Measurements from ENCODE around the gene ADAM15.

The ADAM15 gene, protein sequence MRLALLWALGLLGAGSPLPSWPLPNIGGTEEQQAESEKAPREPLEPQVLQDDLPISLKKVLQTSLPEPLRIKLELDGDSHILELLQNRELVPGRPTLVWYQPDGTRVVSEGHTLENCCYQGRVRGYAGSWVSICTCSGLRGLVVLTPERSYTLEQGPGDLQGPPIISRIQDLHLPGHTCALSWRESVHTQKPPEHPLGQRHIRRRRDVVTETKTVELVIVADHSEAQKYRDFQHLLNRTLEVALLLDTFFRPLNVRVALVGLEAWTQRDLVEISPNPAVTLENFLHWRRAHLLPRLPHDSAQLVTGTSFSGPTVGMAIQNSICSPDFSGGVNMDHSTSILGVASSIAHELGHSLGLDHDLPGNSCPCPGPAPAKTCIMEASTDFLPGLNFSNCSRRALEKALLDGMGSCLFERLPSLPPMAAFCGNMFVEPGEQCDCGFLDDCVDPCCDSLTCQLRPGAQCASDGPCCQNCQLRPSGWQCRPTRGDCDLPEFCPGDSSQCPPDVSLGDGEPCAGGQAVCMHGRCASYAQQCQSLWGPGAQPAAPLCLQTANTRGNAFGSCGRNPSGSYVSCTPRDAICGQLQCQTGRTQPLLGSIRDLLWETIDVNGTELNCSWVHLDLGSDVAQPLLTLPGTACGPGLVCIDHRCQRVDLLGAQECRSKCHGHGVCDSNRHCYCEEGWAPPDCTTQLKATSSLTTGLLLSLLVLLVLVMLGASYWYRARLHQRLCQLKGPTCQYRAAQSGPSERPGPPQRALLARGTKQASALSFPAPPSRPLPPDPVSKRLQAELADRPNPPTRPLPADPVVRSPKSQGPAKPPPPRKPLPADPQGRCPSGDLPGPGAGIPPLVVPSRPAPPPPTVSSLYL

DNA sequence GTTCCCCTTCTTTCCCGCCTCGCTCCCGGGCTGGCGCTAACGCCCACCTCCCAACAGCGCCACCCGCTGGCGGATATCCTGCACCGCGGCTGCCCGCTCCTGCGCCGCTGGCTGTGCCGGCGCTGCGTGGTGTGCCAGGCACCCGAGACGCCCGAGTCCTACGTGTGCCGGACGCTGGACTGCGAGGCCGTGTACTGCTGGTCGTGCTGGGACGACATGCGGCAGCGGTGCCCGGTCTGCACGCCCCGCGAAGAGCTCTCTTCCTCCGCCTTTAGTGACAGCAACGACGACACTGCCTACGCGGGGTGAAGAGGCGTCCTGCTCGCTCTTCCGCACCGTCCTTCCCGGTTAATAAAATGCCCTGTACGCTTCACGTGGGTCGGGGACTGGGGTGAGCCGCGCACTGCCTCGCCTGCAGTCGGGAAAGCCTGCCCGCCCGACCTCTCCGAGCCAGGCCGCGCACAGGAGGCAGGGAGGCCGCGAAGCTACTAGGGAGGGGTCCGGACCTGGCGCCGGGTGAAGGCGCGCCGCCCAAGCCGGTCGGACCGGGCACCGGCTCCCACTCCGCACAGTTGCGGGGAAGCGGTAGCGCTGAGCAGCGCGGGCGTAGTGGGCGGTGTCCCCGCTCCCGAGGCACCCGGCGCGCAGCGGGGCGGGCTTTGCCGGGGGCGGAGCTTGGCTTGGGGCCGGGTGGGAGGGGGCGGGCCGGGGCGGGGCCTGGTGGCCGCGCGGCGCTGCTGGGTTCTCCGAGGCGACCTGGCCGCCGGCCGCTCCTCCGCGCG lies at the start of gene ADAM15:
Gene ADAM15 (plus strand): TSS at position 757 of the 782 bp plus-strand sequence. CDS start 71 bp downstream, outside the sequence.
- peak; percentile 97 for DNase-seq

DNA sequence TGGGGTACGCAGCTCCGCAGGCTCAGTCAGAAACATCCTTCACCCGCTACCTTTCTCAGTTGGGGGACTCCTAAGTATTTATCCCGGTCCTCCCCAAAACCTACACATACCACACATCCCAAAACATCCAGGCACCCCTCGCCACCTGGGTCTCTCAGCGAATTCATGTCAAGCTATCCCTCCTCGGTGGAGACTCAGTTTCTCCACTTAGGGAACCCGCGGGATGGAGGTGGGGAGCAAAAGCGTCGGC lies 49.8 kb upstream of the ADAM15 start:
- no peak for DNase-seq

DNA sequence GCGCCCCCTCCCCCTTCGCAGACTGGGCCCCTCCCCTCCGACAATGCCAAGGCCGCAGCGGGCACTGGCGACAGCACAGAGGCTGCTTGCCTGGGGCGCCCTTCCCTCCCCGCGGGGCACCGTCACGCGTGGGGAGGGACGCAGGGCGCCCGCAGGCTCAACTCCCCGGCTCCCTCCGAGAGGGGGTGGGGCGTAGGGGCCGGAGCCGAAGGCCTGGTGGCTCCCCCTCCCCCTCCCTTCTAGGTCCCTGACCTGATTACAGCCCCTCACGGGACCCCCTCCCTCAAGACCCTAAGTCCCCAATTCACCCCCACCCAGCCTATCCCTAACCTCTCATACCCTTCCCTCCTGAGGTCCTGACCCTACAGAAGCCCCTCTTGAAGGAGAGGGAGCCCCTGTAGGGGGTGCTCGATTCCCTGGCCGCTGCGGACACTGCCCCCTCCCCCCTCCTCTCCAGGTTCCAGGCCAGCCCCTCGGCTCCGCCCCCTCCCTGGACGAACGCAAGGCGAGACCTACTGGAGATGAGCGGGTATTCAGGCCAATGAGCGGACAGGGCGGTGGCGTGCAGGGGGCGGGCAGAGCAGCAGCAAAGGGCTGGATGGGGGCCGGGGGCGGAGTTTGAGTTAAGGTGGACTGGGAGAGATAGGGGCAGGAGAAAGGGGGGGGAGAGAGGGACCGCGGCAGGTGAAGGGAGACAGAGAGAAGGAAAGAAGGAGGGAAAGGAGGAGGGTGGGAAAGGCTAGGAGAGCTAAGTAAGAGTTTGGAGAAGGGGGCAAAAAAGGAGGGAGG lies 49.2 kb upstream of the ADAM15 start:
- DNase-seq = peak; percentile 100

DNA sequence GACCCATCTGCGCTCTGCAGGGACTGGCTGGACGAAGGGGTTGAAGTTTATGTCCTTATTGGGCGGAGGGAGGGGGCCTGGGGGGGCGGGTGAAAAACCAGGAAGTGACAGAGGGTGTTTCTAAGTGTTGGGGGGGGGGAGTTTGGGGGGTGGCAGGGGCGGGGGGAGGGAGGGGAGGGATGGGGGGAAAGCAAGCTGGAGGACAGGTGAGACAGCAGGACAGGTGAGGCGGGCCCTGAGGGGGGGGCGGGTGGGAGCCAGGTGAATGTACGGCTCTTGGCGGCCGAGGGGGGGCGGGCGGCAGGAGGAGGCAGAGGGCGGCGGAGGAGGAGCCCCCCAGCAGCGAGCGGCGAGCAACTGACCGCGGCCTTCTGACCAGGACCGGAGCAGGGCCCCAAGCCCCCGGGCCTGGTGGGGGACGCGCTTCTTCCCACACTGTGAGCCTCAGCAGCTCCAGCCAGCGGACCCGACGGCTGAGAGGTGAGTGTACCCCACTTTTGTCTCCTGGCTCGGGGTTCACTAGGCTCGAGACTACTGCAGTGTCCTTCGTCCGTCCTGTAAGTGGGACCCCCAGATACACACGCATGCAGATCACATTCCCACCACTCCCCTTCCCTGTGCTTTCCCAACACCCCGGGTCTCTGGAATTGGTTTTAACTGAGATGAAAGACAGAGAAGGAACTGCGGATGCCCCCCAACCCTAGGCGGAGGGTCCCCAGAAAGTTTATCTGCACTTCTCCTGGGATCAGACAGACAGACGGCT lies 48.5 kb upstream of the ADAM15 start, which contains the start of gene ZBTB7B:
Gene ZBTB7B (plus strand): TSS at position 339 of the 763 bp plus-strand sequence. CDS start 11,859 bp downstream, outside the sequence.
- DNase-seq = no peak

DNA sequence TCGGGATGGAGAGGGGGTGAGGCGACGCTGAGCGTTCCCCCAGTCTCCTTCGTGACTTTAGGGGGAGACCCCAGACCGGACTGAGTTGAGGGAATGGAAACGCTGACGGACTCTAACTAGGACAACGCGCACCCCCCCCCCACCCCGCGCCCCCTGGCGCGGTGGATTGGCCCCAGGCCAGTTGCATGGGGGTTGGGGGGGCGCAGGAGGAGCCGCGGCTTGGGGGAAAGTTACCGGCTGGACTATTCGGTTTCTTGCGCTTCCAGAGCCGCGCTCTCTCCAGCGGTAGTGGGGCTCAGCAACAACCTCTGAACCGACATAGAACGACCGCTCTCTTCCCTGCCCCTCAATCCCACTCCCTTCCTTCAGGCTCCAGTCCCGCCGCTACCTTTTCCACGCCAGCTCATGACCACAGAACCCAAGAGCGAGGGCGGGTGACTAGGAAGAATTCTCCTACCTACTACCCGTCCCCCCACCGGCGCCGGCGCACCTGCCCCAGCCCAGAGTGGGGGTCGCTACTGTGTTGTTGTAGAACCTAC lies 47.8 kb upstream of the ADAM15 start:
- DNase-seq = peak; percentile 72

DNA sequence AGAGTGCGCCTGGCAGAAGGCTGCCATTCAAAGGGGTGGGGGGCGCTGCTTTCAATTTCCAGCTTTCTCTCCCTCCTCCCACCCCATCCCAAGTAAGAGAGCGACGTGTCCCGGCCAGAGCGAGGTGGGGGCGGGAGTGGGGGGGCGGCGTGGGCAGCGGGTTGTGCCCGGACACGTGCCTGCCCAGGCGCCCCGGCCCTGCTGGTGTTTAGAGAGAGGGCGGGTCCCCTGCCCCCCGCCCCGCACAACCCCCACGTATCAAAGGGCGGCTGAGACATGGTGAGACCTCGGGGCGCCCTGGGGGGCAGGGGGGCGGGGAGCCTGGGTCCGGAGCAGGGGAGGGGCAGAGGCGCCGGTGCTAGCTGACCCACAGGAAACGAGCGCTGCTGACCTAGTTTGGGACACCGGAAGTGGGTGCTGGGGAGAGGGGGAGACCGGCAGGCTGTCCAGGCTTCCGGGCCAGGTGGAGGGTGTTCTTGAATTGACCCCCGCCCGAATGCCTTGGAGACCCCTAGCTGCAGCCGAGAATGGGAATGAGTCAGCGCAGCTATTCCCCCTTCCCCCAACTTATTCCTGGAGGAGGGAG lies 47.3 kb upstream of the ADAM15 start:
- DNase-seq = peak; percentile 49

DNA sequence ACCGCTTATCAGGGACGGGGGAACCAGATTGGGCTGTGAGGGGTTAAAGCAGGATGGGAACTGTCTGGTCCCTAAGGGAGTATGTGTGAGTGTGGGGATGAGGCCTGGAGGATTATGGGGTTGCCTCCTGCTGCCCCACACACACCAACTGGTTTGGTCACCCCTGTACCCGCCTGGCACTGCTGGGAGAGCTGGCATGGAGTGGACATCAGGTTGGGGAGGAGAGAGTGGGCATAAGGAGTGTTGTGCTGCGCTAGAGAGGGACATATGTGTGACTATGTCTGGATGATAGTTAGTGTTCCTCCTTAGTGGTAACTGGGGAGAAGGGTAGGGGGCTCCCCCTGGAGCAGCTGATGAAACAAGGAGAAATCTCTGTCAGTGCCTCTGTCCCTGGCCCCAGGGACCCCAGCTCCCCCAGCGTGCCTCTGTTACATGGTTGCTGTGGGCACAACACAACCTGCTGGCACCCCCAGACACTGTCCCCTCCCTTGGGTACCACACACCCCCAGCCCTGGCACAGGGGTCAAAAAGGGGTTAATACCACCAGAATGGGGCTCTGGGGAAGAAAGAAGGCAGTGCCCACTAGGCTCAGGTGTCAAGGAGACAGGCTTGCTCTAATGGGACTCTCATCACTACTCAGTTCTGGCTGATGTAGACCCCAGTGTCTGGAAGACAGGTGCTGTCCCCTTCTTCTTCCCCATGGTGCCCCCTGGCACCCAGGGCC lies 46.6 kb upstream of the ADAM15 start:
- no peak for DNase-seq

DNA sequence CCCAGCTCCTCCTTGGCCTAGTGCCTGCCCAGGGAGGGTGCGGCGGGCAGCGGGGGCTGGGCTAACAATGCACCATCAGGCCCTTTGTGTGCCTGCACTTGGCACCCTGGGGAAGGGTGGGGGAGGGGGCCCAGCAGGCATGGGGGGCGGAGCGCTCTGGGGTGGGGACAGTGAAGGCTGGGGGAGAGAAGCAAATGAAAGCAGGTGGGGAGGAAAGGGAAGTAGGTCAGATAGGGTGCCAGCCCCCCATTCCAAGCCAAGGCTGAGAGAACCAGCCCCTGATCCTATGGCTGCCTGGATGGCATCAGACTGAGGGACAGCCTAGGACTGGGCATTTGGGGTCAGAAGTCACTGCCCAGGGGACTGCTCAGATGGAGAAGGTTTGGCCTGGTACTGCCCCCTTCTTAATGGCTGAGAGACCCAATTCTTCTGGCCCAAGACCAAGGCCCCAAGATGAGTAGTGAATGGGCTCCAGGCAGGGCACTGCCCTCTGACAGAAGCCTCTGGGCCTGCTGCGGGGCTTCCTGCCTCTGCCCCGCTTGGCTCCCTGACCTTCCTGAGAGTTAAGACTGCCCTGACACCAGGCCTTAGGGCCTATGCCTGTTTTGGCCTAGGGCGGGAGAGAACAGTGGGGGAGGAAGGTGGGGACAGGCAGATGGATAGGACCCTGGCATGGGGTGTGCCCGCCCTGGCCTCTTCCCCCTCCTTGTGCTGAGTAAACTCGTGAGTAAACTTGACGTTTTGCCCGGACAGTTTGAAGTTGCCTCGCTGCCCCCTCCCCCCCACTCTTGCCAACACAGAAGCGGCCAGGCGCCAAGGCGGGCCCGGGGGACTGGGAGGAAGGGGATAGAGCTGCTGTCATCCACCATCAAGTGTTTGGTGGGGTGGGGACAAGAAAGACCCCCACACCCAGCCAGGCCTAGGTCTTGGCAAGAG lies 45.8 kb upstream of the ADAM15 start:
- peak; percentile 43 for DNase-seq

DNA sequence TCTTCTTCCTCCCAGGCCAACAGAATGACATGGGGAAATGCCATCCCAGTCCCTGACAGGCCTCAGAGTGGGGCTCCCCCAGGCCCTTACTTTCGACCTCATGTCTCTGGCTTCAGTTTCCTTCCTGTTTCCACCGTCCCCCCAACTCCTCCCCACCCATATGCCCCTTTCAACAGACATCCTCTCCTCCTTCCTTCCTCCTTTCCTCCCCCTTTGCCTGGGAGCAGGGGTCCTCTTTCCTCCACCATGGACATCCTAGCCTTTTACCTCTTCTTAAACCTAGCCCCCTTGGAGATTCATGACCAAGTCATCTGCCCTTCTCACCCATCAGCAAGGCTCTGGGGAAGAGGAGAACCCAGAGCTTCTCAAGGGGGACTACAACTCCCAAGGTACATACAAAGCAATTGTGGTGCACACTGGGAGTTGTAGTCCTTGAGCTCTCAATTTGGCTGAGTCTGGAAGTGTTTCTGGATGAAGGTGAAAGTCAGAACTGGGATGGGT lies 44.5 kb upstream of the ADAM15 start:
- peak; percentile 33 for DNase-seq

DNA sequence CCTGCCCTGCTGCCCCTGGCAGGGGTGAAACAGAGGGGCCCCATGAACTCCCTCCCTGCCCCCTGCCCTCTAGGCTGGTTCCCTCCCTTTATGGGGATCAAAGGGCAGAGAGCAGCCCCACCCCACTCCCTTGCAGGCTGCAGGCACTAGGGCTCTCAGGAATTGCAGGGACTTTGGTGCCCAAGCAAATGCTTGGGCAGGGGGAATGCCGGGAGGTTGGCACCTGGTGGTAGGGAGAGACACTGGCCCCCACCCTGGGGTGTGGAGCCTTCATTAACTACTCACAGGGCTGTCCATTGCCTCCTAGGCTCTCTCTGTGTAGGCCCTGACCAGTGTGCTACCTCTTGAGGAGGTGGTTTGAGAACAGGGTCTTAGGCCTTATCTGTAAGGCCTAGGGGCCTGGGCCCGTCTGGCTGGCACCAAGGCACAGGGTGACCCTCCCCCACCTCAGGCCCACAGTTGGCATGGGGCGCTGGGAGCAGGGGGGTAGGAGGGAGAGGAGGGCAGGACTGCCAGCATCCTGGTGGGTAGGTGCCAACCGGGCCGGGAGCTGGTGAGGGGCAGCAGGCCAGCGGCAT lies 43.8 kb upstream of the ADAM15 start:
- DNase-seq = no peak

DNA sequence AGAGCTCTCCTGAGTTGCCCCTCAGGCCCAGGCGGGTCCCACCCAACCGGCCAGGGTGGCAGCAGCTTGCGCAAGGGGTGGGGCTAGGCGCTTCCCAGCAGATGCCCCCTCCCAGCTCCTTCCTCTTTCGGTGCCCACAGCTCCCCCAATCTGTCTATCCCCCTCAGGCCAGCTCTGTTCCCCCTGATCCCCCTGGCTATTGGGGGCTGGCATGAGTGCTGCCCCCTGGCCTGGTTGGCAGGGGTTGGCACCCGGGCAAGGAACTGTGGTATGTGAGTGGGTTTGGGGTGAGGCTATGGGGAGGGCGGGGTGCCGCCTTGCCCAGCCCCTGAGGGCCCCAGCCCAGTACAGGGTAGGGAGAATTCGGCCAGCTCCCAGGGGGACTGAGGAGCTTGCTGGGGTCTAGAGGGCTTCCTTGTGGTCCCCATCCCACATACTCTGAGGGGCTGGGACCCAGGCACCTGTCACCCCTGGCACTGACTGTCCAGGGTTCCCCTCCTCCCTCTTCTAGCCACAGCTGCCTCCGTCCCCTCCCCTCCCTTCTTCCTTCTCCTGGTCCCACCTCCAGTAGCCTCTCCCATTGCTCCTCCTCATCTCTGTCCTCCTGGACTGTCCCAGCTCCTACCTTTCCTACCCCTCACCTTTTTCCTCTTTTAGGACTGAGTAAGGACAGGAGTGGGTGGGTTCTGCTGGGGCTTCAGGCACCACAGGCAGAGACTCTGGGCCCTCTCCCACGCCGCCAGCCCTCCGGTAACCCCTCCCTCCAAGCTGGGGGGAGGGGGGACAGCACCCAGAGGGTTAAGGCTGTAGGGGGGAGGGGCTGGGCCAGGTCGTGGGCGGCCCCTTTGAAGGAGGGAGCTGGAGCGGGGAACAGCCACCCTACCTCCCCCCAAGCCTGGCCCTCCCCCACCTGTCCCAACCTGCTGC lies 42.8 kb upstream of the ADAM15 start:
- no peak for DNase-seq

DNA sequence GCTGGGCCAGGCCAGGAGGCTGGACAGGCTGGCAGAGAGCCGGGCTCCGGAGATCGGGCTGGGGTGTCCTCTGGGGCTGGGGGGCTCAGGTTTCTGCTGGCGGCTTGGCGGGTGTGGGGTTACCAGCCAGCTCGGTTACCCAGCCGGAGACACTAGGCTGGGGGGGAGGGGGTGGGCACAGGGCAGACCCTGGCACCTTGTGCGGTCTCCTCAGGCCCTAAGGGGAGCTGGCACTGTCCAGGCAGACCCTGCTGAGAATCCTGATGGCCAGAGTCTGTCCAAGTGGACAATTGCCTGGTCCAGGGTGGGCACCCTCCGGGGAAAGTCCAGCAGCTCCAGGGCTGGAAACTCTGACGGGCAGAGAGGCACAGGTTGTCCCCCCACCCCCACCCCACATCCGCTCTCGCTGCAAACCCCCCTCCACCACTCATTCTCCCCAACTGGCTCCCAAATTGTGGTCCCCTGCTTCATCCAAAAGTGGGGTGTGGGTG lies 41.9 kb upstream of the ADAM15 start:
- DNase-seq = no peak

DNA sequence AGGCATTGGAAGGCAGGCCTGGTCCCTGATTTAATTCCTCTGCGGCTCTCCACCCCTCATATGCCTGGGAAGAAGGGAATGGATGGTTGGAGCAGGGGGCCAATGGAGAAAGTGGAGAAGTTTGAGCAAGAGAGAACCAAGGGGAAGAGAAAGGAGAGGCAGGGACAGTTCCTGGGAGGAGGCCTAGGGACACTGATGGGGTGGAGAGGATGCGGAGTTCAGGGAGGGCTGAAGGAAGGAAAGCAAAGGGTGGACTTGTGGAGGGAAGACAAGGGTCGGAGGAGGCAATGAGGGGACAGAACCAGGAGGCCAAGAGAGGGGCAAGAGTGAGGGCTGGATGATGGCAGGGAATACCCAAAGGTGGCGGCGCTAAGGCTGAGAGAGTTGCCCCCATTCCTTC lies 41.4 kb upstream of the ADAM15 start:
- no peak for DNase-seq

DNA sequence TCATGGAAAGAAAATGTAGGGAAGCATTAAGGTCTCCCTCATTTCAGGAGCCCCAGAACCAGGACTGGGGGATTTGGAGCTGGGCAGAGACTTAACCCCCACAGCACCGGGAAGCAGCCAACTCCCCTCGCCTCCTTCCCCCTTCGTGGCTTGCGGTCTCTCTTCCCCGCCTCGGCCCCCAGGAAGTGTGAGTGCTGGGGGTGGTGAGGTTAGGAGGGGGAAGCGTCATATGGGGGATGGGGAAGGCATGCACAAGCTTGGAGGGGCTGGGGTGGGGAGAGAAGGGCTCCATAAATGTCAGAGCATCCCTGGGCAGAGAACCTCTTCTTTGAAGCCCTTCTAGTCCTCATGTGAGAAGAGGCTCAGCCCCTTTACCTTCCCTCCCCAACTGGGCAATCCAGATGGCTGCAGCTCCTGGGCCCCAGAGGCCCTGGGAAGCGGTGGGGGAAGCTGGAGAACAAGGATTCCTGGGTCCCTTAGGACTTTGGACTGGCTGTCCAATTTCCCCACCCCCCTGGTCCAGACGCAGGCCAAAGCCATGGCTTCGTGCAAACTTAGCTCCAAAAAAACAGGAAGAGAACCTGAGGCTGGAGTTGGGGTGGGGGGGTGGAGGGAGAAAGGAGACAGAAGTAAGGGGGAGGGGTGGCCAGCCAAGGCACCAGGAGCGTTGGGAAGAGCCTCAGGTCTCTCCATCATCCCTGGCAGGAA lies 40.8 kb upstream of the ADAM15 start:
- DNase-seq = no peak

DNA sequence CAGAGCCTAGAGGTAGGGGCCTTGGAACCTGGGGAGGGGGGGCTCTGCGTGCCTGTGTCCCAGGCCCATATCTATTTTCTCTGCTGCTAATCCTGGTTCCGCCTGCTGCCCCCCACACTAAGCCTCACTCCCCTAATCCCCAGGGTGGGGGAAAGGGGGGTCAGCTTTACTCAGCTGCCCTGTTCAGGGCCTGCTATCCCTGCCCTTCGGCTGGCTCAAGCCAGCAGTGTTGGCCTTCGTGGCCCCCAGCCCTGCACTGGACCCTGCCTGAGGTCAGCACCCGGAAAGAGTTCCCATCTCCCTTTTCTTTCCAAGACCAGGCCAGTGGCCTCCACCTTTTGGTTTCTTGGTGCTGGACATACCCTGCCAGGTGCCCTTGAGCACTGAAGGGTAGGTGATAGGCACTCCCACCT lies 40.1 kb upstream of the ADAM15 start:
- no peak for DNase-seq

DNA sequence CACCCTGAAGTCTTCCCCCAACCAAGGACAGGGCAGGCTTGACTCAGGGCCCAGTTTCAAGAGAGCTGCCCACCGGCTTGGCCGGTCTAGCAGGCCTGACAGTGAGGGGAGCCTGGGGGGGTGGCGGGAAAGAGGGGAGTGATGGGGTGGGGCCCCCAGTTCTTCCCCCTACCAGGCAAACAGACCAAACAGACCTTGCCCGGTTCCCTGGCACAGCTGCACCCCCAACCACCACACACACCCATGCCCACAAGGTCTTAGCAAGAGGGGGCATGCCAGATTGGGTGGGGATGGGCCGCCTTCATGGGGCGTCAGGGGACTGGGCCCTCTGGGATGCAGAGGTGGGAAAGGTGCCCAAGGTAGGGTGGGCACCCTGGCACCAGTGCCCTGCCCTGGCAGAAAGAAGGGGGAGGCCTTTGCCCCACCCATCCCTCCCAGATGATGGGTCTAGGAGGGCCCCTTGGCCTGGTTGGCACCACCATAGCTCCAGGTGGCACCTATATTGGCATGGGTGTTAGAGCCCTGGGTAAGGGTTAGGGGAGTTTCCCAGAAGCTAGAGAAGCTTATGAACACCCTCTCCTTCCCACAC lies 39.6 kb upstream of the ADAM15 start:
- no peak for DNase-seq

All from NCI-H345 (cell line).